A549 (cell line): ENCODE measurements around the gene RBCK1. TPM values are rescaled to one million over a fixed set of nuclear protein-coding genes. Genes with fewer than 3 reads are reported as not detected.

Source experiments
- ATAC-seq, 2 experiments: fragments of 200-7000 bp in 1 of 2; fragments of >200 bp in 1 of 2; cut with Nextera tagmentation in 1 of 2; cut with Tn5 transposase in 1 of 2; 3 replicates each; pipeline versions ENCODE4 v1.8.0 to v1.9.1; 2018 to 2020; ENCODE audit warnings: mild to moderate bottlenecking in 1 of 2, moderate library complexity in 1 of 2
- CTCF ChIA-PET: fragments of 300-600 bp; sonication (Branson Sonifier 250); formaldehyde crosslinking; extraction: SDS; loops from one replicate; lab custom pipeline; 2021; ENCODE audit warnings: antibody characterized with exemption, inconsistent platforms; lab: Yijun Ruan, JAX
- POLR2A ChIA-PET: fragments of 350-600 bp; formaldehyde crosslinking; extraction: SDS; loops from one replicate; lab custom pipeline; 2021; ENCODE audit warnings: antibody characterized with exemption, inconsistent platforms; lab: Yijun Ruan, JAX
- DNase-seq, 2 experiments: peaks; one replicate each; pipeline versions ENCODE4 v3.0.0 to v3.0.0-alpha.2; 2011 to 2016; ENCODE audit warnings: low read depth in 1 of 2, low spot score in 1 of 2
- FAIRE-seq: peaks from 2 replicates; lab custom pipeline; 2011; peaks lifted over from hg19 to GRCh38; lab: Jason Lieb, UNC
- H3K27ac ChIP-seq, 2 experiments: fragments of >200 bp; sonication (Bioruptor Twin); formaldehyde crosslinking; 3 replicates each; pipeline ENCODE4 v1.5.1; 2016 to 2017
- H3K4me1 ChIP-seq: fragments of >200 bp; sonication (Bioruptor Twin); formaldehyde crosslinking; 3 replicates; pipeline ENCODE4 v1.6.1; 2016
- H3K4me2 ChIP-seq: fragments of >200 bp; sonication (Bioruptor Twin); formaldehyde crosslinking; 3 replicates; pipeline ENCODE4 v1.6.1; 2016
- H3K4me3 ChIP-seq: fragments of >200 bp; sonication (Bioruptor Twin); formaldehyde crosslinking; 3 replicates; pipeline ENCODE4 v1.5.1; 2016
- H3K9me3 ChIP-seq: fragments of >200 bp; sonication (Bioruptor Twin); formaldehyde crosslinking; 3 replicates; pipeline ENCODE4 v1.6.1; 2016
- ATOH8 ChIP-seq: fragments of 250-450 bp; sonication (Bioruptor Pico); IDR thresholded peaks from 2 replicates; pipeline ENCODE4 v1.5.0; 2020; ENCODE audit warnings: low read depth, mild to moderate bottlenecking, moderate library complexity
- CHD4 ChIP-seq: fragments of 200-600 bp; sonication (generic); IDR thresholded peaks from 2 replicates; pipeline ENCODE4 v1.6.1; 2016; ENCODE audit warnings: antibody characterized with exemption, mild to moderate bottlenecking, borderline replicate concordance
- EP300 ChIP-seq, 2 experiments: fragments of >200 bp; sonication (Bioruptor Twin); formaldehyde crosslinking; IDR thresholded peaks; 2 replicates in 1 of 2; 3 replicates in 1 of 2; pipeline ENCODE4 v1.6.1; 2016 to 2017
- ESRRA ChIP-seq: fragments of 150-350 bp; IDR thresholded peaks from 2 replicates; pipeline ENCODE4 v1.6.1; 2014; ENCODE audit warnings: mild to moderate bottlenecking, low read length, borderline replicate concordance
- FOXS1 ChIP-seq: fragments of 250-450 bp; sonication (Bioruptor Pico); IDR thresholded peaks from 2 replicates; pipeline ENCODE4 v1.5.0; 2020; ENCODE audit warnings: mild to moderate bottlenecking, moderate library complexity
- GATA3 ChIP-seq: IDR thresholded peaks from 2 replicates; pipeline ENCODE4 v1.6.1; 2012; ENCODE audit warnings: borderline replicate concordance
- HOXA7 ChIP-seq: fragments of 250-450 bp; sonication (Bioruptor Pico); IDR thresholded peaks from 2 replicates; pipeline ENCODE4 v1.5.0; 2020; ENCODE audit warnings: mild to moderate bottlenecking, moderate library complexity
- JUN ChIP-seq, 2 experiments: fragments of >200 bp; sonication (Bioruptor Twin); formaldehyde crosslinking; IDR thresholded peaks; 2 replicates in 1 of 2; 3 replicates in 1 of 2; pipeline ENCODE4 v1.6.1; 2016 to 2017
- KDM1A ChIP-seq: fragments of 200-600 bp; sonication (generic); IDR thresholded peaks from 2 replicates; pipeline ENCODE4 v1.6.1; 2016; ENCODE audit warnings: low read depth, mild to moderate bottlenecking
- KDM5A ChIP-seq: fragments of 200-600 bp; sonication (generic); IDR thresholded peaks from 2 replicates; pipeline ENCODE4 v1.6.1; 2016; ENCODE audit warnings: antibody characterized with exemption, mild to moderate bottlenecking
- POLR2A ChIP-seq: IDR thresholded peaks from 2 replicates; pipeline ENCODE4 v1.6.1; 2012; ENCODE audit warnings: mild to moderate bottlenecking, low read length
- POLR2AphosphoS2 ChIP-seq: conservative IDR thresholded peaks from 2 replicates; pipeline ENCODE4 v1.6.1; 2012; ENCODE audit warnings: low read length, improper control_type of control experiment, inconsistent platforms
- RARB ChIP-seq: fragments of 250-450 bp; sonication (Bioruptor Pico); IDR thresholded peaks from 2 replicates; pipeline ENCODE4 v1.8.0; 2021; ENCODE audit warnings: mild to moderate bottlenecking, moderate library complexity
- RNF2 ChIP-seq: fragments of 200-600 bp; sonication (generic); IDR thresholded peaks from 2 replicates; pipeline ENCODE4 v1.6.1; 2016; ENCODE audit warnings: low read depth, mild to moderate bottlenecking, antibody characterized with exemption, moderate library complexity, borderline replicate concordance
- SMC3 ChIP-seq: fragments of >200 bp; sonication (Bioruptor Twin); formaldehyde crosslinking; IDR thresholded peaks from 3 replicates; pipeline ENCODE4 v1.6.1; 2018; ENCODE audit warnings: inconsistent platforms
- TP53 ChIP-seq: fragments of 250-450 bp; sonication (Bioruptor Pico); IDR thresholded peaks from 2 replicates; pipeline ENCODE4 v1.5.0; 2021; ENCODE audit warnings: mild to moderate bottlenecking, moderate library complexity
- ZC3H11A ChIP-seq: fragments of 450-650 bp; IDR thresholded peaks from 2 replicates; pipeline ENCODE4 v1.6.1; 2014; ENCODE audit warnings: antibody characterized with exemption, mild to moderate bottlenecking
- ZNF302 ChIP-seq: fragments of 250-450 bp; sonication (Bioruptor Pico); IDR thresholded peaks from 2 replicates; pipeline ENCODE4 v1.9.0; 2021; ENCODE audit warnings: inconsistent platforms, mild to moderate bottlenecking, moderate library complexity
- WGBS: methylation state at CpG from one replicate; pipeline ENCODE4 v1.1.6; 2017; ENCODE audit errors: missing lambda C conversion rate; 5-methylcytosine and 5-hydroxymethylcytosine counted together
- polyA plus RNA-seq, 4 experiments: library from polyadenylated mRNA; depleted of rRNA in 3 of 4; stranded (reverse); fragments of >200 nt; fragmentation: RNase III in 1 of 4; extraction: RNeasy Plus Mini Kit Qiagen cat#74134 plus additional on column Dnase treatment in 1 of 4; gene quantifications; 2 replicates in 3 of 4; 3 replicates in 1 of 4; pipeline ENCODE4 v1.2.3, GENCODE V29; 2011 to 2017
- TF ChIP-seq, protein P1 (sequence below): fragments of 200-600 bp; sonication (generic); IDR thresholded peaks from 2 replicates; pipeline ENCODE4 v1.6.1; 2016; ENCODE audit warnings: antibody characterized with exemption, mild to moderate bottlenecking, moderate library complexity
- TF ChIP-seq, protein P2 (sequence below): IDR thresholded peaks from 2 replicates; pipeline ENCODE4 v1.6.1; 2012

Gene RBCK1
- polyA plus RNA-seq, 2 of the 4 experiments (the other 2 are of a cell fraction), result 117 to 222 TPM

GRCh38 chr20:364905-365794 lies 42.9 kb upstream of the RBCK1 start (continued):
- TF ChIP-seq POLR2A (no peak), KDM1A (no peak; the same call in 1 of the 2 replicates), HOXA7 (CRISPR knock-in tag) (no peak), RARB (CRISPR knock-in tag) (no peak), CHD4 (no peak), EP300 (IDR thresholded peaks at IDR 0.05) (peak in 1 of 2 experiments; percentile 34; a peak in 1 of 5 replicates), ESRRA (no peak), FOXS1 (CRISPR knock-in tag) (0 out of 2 replicates have a peak, but pooled peaks have one; percentile 18), TP53 (CRISPR knock-in tag) (no peak), ATOH8 (CRISPR knock-in tag) (no peak; the same call in 1 of the 2 replicates), JUN (IDR thresholded peaks at IDR 0.05) (peak in 1 of 2 experiments; percentile 61; a peak in 1 of 5 replicates), SMC3 (no peak), ZNF302 (CRISPR knock-in tag) (no peak), RNF2 (no peak), ZC3H11A (no peak)
- TF ChIP-seq, protein P1, sequence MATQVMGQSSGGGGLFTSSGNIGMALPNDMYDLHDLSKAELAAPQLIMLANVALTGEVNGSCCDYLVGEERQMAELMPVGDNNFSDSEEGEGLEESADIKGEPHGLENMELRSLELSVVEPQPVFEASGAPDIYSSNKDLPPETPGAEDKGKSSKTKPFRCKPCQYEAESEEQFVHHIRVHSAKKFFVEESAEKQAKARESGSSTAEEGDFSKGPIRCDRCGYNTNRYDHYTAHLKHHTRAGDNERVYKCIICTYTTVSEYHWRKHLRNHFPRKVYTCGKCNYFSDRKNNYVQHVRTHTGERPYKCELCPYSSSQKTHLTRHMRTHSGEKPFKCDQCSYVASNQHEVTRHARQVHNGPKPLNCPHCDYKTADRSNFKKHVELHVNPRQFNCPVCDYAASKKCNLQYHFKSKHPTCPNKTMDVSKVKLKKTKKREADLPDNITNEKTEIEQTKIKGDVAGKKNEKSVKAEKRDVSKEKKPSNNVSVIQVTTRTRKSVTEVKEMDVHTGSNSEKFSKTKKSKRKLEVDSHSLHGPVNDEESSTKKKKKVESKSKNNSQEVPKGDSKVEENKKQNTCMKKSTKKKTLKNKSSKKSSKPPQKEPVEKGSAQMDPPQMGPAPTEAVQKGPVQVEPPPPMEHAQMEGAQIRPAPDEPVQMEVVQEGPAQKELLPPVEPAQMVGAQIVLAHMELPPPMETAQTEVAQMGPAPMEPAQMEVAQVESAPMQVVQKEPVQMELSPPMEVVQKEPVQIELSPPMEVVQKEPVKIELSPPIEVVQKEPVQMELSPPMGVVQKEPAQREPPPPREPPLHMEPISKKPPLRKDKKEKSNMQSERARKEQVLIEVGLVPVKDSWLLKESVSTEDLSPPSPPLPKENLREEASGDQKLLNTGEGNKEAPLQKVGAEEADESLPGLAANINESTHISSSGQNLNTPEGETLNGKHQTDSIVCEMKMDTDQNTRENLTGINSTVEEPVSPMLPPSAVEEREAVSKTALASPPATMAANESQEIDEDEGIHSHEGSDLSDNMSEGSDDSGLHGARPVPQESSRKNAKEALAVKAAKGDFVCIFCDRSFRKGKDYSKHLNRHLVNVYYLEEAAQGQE, result no peak

DNA sequence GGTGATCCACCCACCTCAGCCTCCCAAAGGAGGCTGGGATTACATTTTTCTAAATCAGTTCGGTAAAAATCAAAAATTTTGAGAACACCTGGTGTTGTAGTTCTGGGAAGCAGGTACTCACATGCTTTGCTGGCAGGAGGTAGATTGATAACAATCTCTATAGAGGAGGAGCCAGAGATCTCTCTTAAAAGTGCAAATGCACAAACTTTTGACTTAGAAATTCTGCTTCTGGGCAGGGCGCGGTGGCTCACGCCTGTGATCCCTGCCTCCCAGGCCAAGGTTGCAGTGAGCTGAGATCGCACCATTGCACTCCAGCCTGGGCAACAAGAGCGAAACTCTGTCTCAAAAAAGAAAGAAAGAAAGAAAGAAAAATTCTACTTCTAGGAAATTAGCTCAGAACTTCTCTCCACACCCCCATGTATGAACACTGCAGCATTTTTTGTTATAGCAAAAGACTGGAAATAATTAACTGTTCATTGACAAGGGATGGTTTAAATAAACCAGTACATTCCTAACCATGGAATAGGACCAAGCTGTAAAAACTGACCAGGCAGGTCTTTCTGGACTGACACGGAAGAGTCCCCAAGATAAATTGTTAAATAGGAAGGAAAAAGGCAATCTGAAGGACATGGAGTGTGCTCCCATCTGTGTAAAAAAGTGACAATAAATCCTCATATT lies 41.9 kb upstream of the RBCK1 start:
- 60% methylated on average over 7 of the region's 7 CpGs for WGBS
- H3K27ac ChIP-seq, result peak overlapping the region; percentile 94 to 98
- H3K4me2 ChIP-seq, result peak overlapping the region; percentile 41
- no peak for DNase-seq
- H3K4me3 ChIP-seq, result no peak overlapping the region
- H3K9me3 ChIP-seq, result no peaks in the 10 kb centered on the region
- peaks cover 87% of the 10 kb centered on the region for H3K4me1 ChIP-seq
- CTCF ChIA-PET, result interaction anchor here (0.6 to 50.3 kb wide), 8 partner anchors 9 to 166 kb away, joined by 3 to 1229 read pairs (median 19); partner anchors contain the start of gene TRIB3
- TF ChIP-seq GATA3 (peak; percentile 37; the same call in 1 of the 2 replicates), RNF2 (no peak), KDM5A (no peak), POLR2AphosphoS2 (no peak)
- TF ChIP-seq, protein P1, result no peak
- TF ChIP-seq, protein P2, sequence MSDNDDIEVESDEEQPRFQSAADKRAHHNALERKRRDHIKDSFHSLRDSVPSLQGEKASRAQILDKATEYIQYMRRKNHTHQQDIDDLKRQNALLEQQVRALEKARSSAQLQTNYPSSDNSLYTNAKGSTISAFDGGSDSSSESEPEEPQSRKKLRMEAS, result peak; percentile 27; the same call in 1 of the 2 replicates
- no peak for FAIRE-seq
- no peak for ATAC-seq
- POLR2A ChIA-PET, result interaction anchor here (1.2 to 7.1 kb wide), 3 partner anchors 18 to 41 kb away, joined by 4 to 147 read pairs (median 11); partner anchors contain the start of genes RBCK1 and TRIB3
